LNCAP (cell line): ENCODE measurements around the gene MACC1.

ENCODE experiments used
- CTCF ChIP-seq: fragments of 450-650 bp; IDR thresholded peaks from 2 replicates; pipeline ENCODE4 v1.5.1; 2017; ENCODE audit warnings: mild to moderate bottlenecking

MACC1 gene

GRCh38 chr7:20095862-20096261, 121.3 kb downstream of the MACC1 start:
- no peak for TF ChIP-seq CTCF

- TF ChIP-seq CTCF: no peak
Observed at GRCh38 chr7:20095436-20095835, 121.7 kb downstream of the MACC1 start.

- no peak for TF ChIP-seq CTCF
Observed at GRCh38 chr7:20089431-20089830, 127.8 kb downstream of the MACC1 start.

GRCh38 chr7:20085086-20085485, 132.1 kb downstream of the MACC1 start:
- TF ChIP-seq CTCF: no peak
